Fibroblast of villous mesenchyme (primary cell): ENCODE data around the gene PTGR1. TPM values are rescaled to one million over a fixed set of nuclear protein-coding genes. Genes with fewer than 3 reads are reported as not detected.

Experiments used
- DNase-seq: peaks from one replicate; pipeline ENCODE4 v3.0.0-alpha.2; 2010; ENCODE audit warnings: low read depth
- H3K4me3 ChIP-seq: 2 replicates; pipeline ENCODE4 v1.5.1; 2011; ENCODE audit warnings: low read depth, mild to moderate bottlenecking, low read length
- total RNA-seq: library from RNA; depleted of rRNA; stranded (reverse); fragments of >200 nt; gene quantifications from 2 replicates; pipeline ENCODE4 v1.2.3, GENCODE V29; 2012
- TF ChIP-seq, protein P1 (sequence below): IDR thresholded peaks from 2 replicates; pipeline ENCODE4 v1.5.1; 2012; ENCODE audit warnings: low read depth, mild to moderate bottlenecking, low read length; ENCODE audit not compliant: insufficient read depth

The PTGR1 gene
- total RNA-seq, 1 donor, result 116 TPM

DNA sequence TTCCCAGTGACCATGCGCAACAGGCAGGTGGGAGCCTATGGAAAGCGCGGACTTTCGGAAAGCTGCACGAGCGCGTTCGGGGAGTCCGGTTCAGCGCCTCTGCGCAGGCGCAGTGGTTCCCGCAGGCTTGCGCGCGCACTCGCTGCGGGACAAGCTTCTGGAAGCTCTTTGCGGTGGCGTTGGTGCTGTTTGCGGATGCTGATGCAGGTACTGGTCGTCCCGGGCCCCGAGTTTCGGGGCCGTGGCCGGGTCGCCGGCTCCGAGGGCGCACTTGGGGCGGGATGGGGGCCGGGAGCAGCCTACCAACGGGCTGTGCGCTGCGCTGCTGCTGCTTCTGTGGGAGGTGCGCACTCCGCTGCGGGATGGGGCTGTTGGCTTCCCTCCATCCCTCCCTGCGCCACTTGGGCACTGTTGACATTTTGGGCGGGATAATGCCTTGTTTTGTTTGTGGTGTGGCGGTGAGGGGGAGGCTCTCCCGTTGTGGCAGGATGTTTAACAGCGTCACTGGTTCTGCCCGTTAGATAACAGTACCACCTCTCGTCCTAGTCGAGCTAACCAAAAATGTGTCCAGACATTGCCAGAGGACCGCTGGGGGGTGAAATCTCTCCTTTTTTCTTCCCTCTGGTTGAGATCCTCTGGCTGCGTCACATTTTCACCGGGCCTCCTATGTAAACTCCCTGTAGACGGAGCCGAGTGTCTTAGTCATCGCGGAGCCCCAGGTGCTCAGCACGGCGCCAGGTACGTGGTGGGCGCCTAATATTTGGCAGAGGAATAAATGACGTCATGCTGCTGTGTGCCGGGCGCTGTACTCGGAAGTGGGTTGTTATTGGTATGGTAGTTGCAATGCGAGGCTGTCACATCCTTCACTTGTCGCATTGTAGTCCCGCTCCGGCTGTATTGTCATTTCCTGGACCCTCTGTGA lies 74.1 kb downstream of the PTGR1 start, which contains the start of gene ZNF483:
ZNF483 (plus strand) TSS at position 124 of the 922 bp plus-strand sequence. CDS start 2,217 bp downstream, outside the sequence.
- peak; percentile 75 for DNase-seq
- H3K4me3 ChIP-seq, result peak within 1 kb of the TSS; percentile 89
- TF ChIP-seq, protein P1, sequence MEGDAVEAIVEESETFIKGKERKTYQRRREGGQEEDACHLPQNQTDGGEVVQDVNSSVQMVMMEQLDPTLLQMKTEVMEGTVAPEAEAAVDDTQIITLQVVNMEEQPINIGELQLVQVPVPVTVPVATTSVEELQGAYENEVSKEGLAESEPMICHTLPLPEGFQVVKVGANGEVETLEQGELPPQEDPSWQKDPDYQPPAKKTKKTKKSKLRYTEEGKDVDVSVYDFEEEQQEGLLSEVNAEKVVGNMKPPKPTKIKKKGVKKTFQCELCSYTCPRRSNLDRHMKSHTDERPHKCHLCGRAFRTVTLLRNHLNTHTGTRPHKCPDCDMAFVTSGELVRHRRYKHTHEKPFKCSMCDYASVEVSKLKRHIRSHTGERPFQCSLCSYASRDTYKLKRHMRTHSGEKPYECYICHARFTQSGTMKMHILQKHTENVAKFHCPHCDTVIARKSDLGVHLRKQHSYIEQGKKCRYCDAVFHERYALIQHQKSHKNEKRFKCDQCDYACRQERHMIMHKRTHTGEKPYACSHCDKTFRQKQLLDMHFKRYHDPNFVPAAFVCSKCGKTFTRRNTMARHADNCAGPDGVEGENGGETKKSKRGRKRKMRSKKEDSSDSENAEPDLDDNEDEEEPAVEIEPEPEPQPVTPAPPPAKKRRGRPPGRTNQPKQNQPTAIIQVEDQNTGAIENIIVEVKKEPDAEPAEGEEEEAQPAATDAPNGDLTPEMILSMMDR, result no peak

DNA sequence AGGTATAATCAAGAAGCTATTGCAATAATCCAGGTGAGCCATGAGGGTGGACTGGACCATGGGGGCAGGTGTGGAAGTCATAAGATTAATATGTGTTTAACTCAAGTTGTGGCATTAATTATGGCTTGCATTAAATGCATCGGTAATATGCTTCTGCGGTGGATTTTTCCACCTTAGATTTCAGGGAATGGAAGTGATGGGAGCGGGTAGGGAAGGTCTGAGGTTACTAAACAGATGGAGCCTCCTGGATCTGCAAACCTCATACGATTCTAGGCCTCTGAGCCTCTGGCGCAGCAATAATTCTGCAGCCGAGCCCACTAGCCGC lies 74.8 kb downstream of the PTGR1 start:
- H3K4me3 ChIP-seq, result peak overlapping the region; percentile 89
- no peak for DNase-seq
- TF ChIP-seq, protein P1, result no peak

DNA sequence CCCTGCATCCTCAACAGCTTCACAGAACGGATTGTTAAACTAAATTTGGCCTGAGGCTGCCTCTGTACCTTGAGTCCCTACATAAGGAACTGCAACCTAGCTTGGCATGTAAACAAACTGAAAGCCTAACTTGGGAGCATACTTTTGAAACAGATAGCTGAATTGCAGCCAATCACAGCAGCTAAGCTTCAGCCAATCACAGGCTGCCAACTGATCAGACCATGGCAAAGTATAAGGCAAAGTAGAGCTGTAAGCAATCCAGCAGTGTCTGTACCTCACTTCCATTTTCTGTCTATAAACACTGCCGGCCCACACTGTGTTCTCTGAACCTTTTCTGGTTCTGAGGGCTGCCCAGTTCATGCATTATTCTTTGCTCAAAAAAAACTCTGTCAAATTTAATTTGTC lies 83.4 kb downstream of the PTGR1 start:
- H3K4me3 ChIP-seq, result no peak overlapping the region
- TF ChIP-seq, protein P1, result no peak
- peak; percentile 18 for DNase-seq

DNA sequence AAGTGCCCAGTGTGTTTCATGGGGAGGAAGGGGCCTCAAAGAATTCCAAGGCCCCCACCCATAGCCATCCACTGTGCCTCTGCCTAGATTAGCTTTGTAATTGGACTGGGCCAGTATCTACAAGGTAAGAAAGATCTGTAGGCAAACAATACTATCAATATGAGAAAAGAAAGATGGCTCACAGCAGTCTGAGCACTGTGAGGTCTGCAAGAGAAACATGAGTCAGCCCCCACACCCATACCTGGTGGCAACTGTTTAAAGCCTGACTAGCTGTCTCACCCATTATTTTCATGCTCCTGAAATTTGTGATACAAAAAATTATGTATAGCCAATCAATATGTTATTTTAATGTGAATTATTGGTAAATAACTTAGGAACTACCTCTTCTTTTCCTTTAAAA lies 84.5 kb downstream of the PTGR1 start:
- no peak for DNase-seq
- TF ChIP-seq, protein P1, result no peak
- no peak overlapping the region for H3K4me3 ChIP-seq

Other genes with a start within 250 kb of the PTGR1 start
- gene ECPAS, start 115.3 kb downstream of the PTGR1 start, total RNA-seq, result 99.3 and 114 TPM in 2 replicates
- gene ZNF483, start 74.5 kb downstream of the PTGR1 start, total RNA-seq, result 2.6 and 5.6 TPM in 2 replicates
- gene DNAJC25, start 31.7 kb upstream of the PTGR1 start, total RNA-seq, result 7.1 and 9.9 TPM in 2 replicates
- 82.8 and 108 TPM in 2 replicates for gene GNG10, start 62.0 kb upstream of the PTGR1 start, total RNA-seq
- gene SHOC1, start 195.3 kb upstream of the PTGR1 start, total RNA-seq, result under 0.01 TPM in 1 of 2 replicates, not detected in the other